Neutrophil (primary cell): ENCODE measurements around the gene CD2AP.

Experiments
- H3K27ac ChIP-seq: fragments of 200-600 bp; sonication (generic); 2 replicates; pipeline ENCODE4 v1.5.1; 2016; ENCODE audit warnings: mild to moderate bottlenecking, moderate library complexity
- H3K27me3 ChIP-seq: fragments of 200-600 bp; sonication (generic); 2 replicates; pipeline ENCODE4 v1.6.0; 2016; ENCODE audit warnings: mild to moderate bottlenecking
- H3K36me3 ChIP-seq: fragments of 200-600 bp; sonication (generic); 2 replicates; pipeline ENCODE4 v1.5.1; 2017
- H3K4me1 ChIP-seq, 2 experiments: fragments of 200-600 bp in 1 of 2; sonication (generic) in 1 of 2; 1 replicate in 1 of 2; 2 replicates in 1 of 2; pipeline versions ENCODE4 v1.5.1 to v1.6.1; 2013 to 2016; ENCODE audit warnings: low read depth in 1 of 2, low read length in 1 of 2, mild to moderate bottlenecking in 1 of 2, moderate library complexity in 1 of 2; ENCODE audit not compliant: control insufficient read depth in 1 of 2, insufficient read depth in 1 of 2
- H3K4me3 ChIP-seq, 2 experiments: fragments of 200-600 bp in 1 of 2; sonication (generic) in 1 of 2; 1 replicate in 1 of 2; 2 replicates in 1 of 2; pipeline ENCODE4 v1.5.1; 2013 to 2016; ENCODE audit warnings: low read depth in 1 of 2, low read length in 1 of 2, mild to moderate bottlenecking in 1 of 2, moderate library complexity in 1 of 2
- H3K9me3 ChIP-seq: fragments of 200-600 bp; sonication (generic); 2 replicates; pipeline ENCODE4 v1.5.1; 2016
- TF ChIP-seq, protein P1 (sequence below): fragments of 200-600 bp; sonication (generic); IDR thresholded peaks from 2 replicates; pipeline ENCODE4 v1.5.1; 2016; ENCODE audit warnings: antibody characterized with exemption

Gene CD2AP

DNA sequence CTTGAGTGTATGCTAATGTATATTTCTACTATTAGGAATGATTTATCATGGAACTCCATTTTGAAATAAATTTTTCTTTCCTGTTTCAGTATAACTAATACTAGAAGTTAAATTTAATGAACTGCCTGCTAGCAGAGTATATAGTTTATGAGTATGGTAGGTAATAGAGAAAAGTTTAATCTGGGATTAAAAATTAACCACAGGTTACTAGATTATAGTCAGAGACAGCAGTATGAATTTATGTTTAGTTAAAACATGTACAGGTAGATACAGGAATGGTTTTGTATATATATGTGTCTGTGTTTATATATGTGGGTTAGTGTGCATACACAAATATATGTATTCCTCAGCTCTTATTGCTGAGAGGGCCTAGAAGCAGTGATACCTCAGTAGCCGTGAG is 32.3 kb downstream of the CD2AP start:
- H3K27me3 ChIP-seq: no peaks in the 10 kb centered on the region
- H3K36me3 ChIP-seq: no peaks in the 10 kb centered on the region
- no peaks in the 10 kb centered on the region for H3K4me1 ChIP-seq
- no peak overlapping the region for H3K4me3 ChIP-seq
- TF ChIP-seq, protein P1, sequence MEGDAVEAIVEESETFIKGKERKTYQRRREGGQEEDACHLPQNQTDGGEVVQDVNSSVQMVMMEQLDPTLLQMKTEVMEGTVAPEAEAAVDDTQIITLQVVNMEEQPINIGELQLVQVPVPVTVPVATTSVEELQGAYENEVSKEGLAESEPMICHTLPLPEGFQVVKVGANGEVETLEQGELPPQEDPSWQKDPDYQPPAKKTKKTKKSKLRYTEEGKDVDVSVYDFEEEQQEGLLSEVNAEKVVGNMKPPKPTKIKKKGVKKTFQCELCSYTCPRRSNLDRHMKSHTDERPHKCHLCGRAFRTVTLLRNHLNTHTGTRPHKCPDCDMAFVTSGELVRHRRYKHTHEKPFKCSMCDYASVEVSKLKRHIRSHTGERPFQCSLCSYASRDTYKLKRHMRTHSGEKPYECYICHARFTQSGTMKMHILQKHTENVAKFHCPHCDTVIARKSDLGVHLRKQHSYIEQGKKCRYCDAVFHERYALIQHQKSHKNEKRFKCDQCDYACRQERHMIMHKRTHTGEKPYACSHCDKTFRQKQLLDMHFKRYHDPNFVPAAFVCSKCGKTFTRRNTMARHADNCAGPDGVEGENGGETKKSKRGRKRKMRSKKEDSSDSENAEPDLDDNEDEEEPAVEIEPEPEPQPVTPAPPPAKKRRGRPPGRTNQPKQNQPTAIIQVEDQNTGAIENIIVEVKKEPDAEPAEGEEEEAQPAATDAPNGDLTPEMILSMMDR: no peak
- H3K27ac ChIP-seq: no peak overlapping the region
- H3K9me3 ChIP-seq: no peaks in the 10 kb centered on the region

DNA sequence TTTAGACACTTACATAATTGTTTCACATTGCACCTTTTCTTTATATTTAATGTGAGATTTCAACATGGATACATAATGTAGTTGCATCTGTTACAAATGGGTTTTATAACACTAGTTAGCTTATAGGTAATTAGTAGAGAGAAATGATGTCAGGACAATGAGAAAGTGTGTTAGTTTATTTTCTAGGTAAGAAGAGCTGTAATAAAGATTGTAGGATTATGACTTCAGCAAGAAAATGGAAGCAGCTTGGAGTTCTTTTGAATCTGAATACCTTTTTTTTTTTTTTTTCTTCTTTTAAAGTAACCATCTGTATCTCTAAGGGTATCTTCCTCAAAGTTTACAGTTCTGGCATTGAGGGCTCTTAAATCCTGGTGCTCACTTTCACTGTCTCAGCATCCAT is 35.3 kb downstream of the CD2AP start:
- H3K27ac ChIP-seq: no peak overlapping the region
- H3K4me3 ChIP-seq: no peak overlapping the region
- H3K36me3 ChIP-seq: no peaks in the 10 kb centered on the region

DNA sequence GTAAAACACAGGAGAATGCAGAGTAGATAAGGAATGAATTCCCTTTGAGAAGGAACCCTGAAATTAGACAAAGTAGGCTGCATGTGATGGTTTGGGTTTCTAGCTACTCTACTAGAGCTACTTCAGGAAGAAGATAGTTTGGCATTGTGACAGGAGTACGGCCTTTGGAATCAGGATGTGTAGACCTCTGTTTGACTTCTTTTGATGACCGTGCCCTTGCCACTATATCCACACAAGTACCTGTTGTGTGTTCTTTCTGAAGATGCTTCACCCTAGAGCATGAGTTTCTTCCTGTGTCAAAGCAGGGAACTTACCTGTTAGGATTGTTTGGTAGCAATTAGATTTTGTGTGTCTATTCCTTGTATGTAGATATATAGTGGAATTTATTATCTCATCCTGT is 41.7 kb downstream of the CD2AP start:
- Histone ChIP-seq H3K27ac (no peak overlapping the region), H3K36me3 (no peaks in the 10 kb centered on the region), H3K9me3 (no peaks in the 10 kb centered on the region), H3K4me3 (no peak overlapping the region), H3K4me1 (no peaks in the 10 kb centered on the region), H3K27me3 (no peaks in the 10 kb centered on the region)
- TF ChIP-seq, protein P1: no peak

More for the DNA sequence above, 35.3 kb downstream of the CD2AP start:
- Histone ChIP-seq H3K27me3 (no peaks in the 10 kb centered on the region), H3K9me3 (no peaks in the 10 kb centered on the region), H3K4me1 (no peaks in the 10 kb centered on the region)
- TF ChIP-seq, protein P1: no peak

DNA sequence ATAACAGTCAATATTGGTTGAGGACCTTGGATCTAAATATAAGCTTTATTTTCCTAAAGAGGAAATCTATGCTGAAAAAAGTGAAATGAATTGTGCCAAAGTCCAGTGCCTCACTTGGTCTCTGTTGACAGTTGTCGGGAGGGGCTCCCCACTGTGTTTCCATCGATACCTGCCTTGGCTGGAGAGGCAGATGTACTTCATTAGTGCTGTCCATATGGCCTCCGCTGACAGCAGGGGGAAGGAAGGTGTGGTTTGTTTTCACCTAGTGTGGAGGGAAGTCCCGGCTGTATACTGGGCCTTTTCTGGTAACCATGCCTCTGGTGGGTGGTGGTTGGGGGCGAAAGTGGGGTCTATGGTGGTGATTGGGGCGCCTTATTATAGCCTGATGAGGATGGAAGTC is 42.7 kb downstream of the CD2AP start:
- no peaks in the 10 kb centered on the region for H3K27me3 ChIP-seq
- TF ChIP-seq, protein P1: no peak
- H3K9me3 ChIP-seq: no peaks in the 10 kb centered on the region
- no peak overlapping the region for H3K27ac ChIP-seq
- peaks cover 0 to 3% of the 10 kb centered on the region in 2 experiments for H3K4me1 ChIP-seq
- H3K4me3 ChIP-seq: no peak overlapping the region
- H3K36me3 ChIP-seq: no peaks in the 10 kb centered on the region

DNA sequence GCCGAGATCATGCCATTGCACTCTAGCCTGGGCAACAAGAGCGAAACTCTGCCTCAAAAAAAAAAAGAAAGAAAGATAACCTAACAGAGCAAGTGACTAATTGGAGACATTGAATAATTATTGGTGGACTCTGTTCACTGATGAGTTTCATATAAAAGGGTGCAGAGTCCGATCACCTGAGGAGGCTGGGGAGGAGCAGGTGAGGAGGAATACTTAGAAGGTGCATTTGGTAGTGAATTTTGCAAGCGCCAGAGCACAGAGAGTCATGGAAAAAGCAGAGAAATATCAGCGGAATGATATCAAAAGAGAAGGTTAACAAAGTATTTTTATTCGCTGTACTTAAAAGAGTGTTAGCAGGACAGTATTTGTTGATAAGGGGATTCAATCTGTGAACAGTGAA is 44.4 kb downstream of the CD2AP start:
- H3K4me1 ChIP-seq: peaks cover 0 to 3% of the 10 kb centered on the region in 2 experiments
- TF ChIP-seq, protein P1: no peak

More for the DNA sequence above, 44.4 kb downstream of the CD2AP start:
- no peaks in the 10 kb centered on the region for H3K27me3 ChIP-seq
- H3K9me3 ChIP-seq: no peaks in the 10 kb centered on the region
- H3K36me3 ChIP-seq: no peaks in the 10 kb centered on the region
- no peak overlapping the region for H3K27ac ChIP-seq
- H3K4me3 ChIP-seq: no peak overlapping the region
